Measurements from ENCODE around the gene UHRF2. TPM values are rescaled to one million over a fixed set of nuclear protein-coding genes. Genes with fewer than 3 reads are reported as not detected.

The UHRF2 gene
- total RNA-seq, 2 donors from 2014 or later: 15.2 TPM

DNA sequence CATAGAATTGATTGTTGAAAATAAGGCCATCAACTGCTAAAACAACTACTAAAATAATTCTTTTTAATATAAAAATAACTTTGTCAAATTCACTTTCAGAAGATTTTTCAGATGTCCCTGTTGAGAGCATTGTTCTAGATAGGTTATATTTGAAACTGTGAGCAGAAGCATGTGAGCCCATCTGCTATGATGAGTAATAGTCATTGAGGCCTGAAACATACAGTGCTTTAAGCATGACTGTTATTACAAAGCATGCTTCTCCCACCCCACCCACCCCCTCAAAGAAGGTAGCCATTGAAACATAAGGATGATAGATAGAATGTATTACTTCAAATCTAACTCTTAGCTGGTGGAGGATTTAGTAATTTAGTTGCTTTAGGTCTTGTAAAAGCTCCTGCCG, 86.0 kb downstream of the UHRF2 start:
- Histone ChIP-seq H3K4me3 (no peak overlapping the region), H3K4me1 (no peaks in the 10 kb centered on the region), H3K27ac (no peak overlapping the region), H3K9me3 (no peaks in the 10 kb centered on the region), H3K27me3 (no peaks in the 10 kb centered on the region), H3K36me3 (peaks cover 28% of the 10 kb centered on the region)
- no peak for DNase-seq (ENCODE audit: low spot score)
- TF ChIP-seq, protein P1, sequence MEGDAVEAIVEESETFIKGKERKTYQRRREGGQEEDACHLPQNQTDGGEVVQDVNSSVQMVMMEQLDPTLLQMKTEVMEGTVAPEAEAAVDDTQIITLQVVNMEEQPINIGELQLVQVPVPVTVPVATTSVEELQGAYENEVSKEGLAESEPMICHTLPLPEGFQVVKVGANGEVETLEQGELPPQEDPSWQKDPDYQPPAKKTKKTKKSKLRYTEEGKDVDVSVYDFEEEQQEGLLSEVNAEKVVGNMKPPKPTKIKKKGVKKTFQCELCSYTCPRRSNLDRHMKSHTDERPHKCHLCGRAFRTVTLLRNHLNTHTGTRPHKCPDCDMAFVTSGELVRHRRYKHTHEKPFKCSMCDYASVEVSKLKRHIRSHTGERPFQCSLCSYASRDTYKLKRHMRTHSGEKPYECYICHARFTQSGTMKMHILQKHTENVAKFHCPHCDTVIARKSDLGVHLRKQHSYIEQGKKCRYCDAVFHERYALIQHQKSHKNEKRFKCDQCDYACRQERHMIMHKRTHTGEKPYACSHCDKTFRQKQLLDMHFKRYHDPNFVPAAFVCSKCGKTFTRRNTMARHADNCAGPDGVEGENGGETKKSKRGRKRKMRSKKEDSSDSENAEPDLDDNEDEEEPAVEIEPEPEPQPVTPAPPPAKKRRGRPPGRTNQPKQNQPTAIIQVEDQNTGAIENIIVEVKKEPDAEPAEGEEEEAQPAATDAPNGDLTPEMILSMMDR (IDR thresholded peaks at IDR 0.05): no peak

DNA sequence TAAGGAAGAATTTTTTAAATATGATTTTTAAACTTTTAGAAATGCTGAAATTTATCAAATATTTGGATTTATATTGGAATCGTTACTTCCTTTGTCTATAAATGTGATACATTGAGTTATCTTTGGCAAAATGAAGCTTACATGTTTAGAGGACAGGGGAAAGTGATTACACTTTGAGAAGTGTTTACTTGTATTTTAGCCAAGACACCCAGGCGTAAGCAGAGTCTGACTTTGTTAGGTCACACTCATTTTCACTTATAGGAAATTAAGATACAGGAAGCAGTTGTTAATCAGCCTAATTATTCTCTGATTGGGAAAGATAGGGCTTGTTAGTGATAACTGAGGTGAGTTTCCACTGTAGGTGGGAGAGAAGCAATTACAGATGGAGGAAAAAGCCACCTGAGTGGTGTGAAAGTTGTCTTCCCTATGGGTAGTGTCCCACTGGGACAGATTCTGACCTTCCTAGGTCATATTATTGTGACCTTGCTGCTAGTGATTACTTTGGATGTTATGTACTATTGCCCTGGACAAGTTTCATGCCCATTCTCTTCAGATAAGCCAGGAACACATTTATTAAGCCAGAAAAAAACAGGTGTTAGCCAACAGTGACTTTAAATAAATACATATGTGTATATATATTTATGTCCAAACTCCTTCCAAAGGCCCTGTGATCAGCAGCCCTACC, 88.7 kb downstream of the UHRF2 start:
- H3K36me3 ChIP-seq: peaks cover 51% of the 10 kb centered on the region

DNA sequence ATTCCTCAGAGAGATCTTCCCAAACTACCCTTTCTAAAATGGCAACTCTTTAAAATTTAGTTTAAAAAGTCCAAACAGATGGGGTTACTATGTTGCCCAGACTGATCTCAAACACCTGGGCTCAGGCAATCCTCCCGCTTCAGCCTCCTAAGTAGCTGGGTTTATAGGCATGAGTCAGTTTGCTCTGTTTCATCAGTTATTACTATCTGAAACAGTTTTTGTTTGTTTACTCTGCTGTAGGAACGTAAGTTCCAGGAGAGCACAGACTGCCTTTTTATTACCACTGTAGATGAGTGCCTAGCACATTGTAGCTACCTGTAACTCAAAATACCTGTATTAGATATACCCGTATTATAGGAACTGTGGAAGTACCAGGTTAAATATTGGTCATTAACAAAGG, 89.4 kb downstream of the UHRF2 start:
- no peak for DNase-seq (ENCODE audit: low spot score)
- H3K27ac ChIP-seq: no peak overlapping the region
- no peaks in the 10 kb centered on the region for H3K27me3 ChIP-seq
- peaks cover 57% of the 10 kb centered on the region for H3K36me3 ChIP-seq
- no peaks in the 10 kb centered on the region for H3K4me1 ChIP-seq
- H3K9me3 ChIP-seq: no peaks in the 10 kb centered on the region
- no peak overlapping the region for H3K4me3 ChIP-seq
- TF ChIP-seq, protein P1 (IDR thresholded peaks at IDR 0.05): no peak

More for the DNA sequence above, 88.7 kb downstream of the UHRF2 start:
- no peaks in the 10 kb centered on the region for H3K9me3 ChIP-seq
- DNase-seq (ENCODE audit: low spot score): no peak
- no peak overlapping the region for H3K4me3 ChIP-seq
- no peaks in the 10 kb centered on the region for H3K4me1 ChIP-seq
- no peaks in the 10 kb centered on the region for H3K27me3 ChIP-seq
- H3K27ac ChIP-seq: no peak overlapping the region
- TF ChIP-seq, protein P1 (IDR thresholded peaks at IDR 0.05): no peak

DNA sequence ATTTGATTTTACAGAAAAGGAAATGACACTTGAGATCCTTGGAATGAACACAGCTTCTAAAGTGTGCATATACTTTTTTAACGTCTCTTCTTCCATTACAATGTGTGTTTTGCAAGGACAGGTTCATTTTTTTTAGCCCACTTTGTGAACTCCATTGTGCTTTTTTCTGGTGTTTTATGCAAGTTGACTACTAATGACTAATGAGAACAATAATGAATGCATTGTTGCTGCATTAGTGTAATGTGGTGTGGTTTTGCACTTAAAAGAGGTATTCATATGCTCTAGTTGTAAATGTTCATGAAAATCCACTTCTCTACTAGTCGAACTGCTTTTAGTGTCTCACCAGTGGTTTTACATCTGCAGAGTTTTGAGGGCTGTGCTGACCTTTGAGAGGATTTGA, 93.6 kb downstream of the UHRF2 start:
- no peak for DNase-seq (ENCODE audit: low spot score)
- Histone ChIP-seq H3K27me3 (no peaks in the 10 kb centered on the region), H3K4me3 (no peak overlapping the region), H3K9me3 (no peaks in the 10 kb centered on the region), H3K27ac (no peak overlapping the region), H3K36me3 (peaks cover 35% of the 10 kb centered on the region), H3K4me1 (no peaks in the 10 kb centered on the region)
- TF ChIP-seq, protein P1 (IDR thresholded peaks at IDR 0.05): no peak

DNA sequence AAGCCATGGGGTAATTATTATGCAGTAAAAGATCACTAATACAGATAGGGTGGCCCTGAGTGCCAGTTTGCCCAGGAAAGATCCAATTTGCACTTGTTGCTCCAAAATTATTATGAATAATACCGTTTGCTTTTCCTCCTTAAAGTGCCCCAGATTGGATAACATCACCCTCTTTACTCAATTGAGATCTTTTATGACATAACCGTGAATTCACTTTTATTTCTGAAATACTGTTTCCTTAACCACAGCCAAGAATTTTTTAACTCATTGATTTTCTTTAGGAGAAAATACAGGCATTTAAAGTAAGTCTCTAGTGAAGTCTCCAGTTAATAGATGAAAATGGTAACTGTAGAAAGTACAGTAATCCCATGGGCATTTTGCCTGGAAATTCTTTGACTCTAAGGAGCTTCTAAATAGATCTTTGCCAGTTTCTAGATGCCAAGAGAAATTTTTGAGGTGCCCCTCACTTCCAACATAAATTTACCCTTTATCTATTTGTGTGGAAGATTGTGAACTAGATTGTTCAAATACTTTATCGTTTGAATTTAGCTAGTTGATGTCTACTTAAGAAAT, 99.2 kb downstream of the UHRF2 start:
- H3K4me1 ChIP-seq: no peaks in the 10 kb centered on the region
- no peak overlapping the region for H3K4me3 ChIP-seq
- no peak for DNase-seq (ENCODE audit: low spot score)
- TF ChIP-seq, protein P1 (IDR thresholded peaks at IDR 0.05): no peak
- no peak overlapping the region for H3K27ac ChIP-seq
- H3K36me3 ChIP-seq: peaks cover under 1% of the 10 kb centered on the region
- no peaks in the 10 kb centered on the region for H3K9me3 ChIP-seq
- H3K27me3 ChIP-seq: no peaks in the 10 kb centered on the region

Measured in right atrium auricular region (tissue), 2 donors.